Ishikawa (cell line): ENCODE data around the gene EGF.

ENCODE experiments used
- CEBPB ChIP-seq: IDR thresholded peaks from 2 replicates; pipeline ENCODE4 v1.6.1; 2012
- CREB1 ChIP-seq: IDR thresholded peaks from 2 replicates; pipeline ENCODE4 v1.6.1; 2012; ENCODE audit warnings: low read depth
- EGR1 ChIP-seq: IDR thresholded peaks from 2 replicates; pipeline ENCODE4 v1.6.1; 2012
- EP300 ChIP-seq: IDR thresholded peaks from 2 replicates; pipeline ENCODE4 v1.6.1; 2012; ENCODE audit warnings: borderline replicate concordance
- FOXM1 ChIP-seq: IDR thresholded peaks from 2 replicates; pipeline ENCODE4 v1.6.1; 2012; ENCODE audit warnings: low read depth, borderline replicate concordance
- NFIC ChIP-seq: IDR thresholded peaks from 2 replicates; pipeline ENCODE4 v1.6.1; 2012
- RAD21 ChIP-seq: IDR thresholded peaks from 2 replicates; pipeline ENCODE4 v1.6.1; 2012; ENCODE audit warnings: low read depth
- TAF1 ChIP-seq: IDR thresholded peaks from 2 replicates; pipeline ENCODE4 v1.6.1; 2012; ENCODE audit warnings: low read depth, mild to moderate bottlenecking
- TCF12 ChIP-seq: IDR thresholded peaks from 2 replicates; pipeline ENCODE4 v1.6.1; 2012; ENCODE audit warnings: low read depth
- TEAD4 ChIP-seq: IDR thresholded peaks from 2 replicates; pipeline ENCODE4 v1.6.1; 2012
- YY1 ChIP-seq: IDR thresholded peaks from 2 replicates; pipeline ENCODE4 v1.6.1; 2012; ENCODE audit warnings: low read depth
- ZBTB7A ChIP-seq: IDR thresholded peaks from 2 replicates; pipeline ENCODE4 v1.6.1; 2012; ENCODE audit warnings: low read depth
- TF ChIP-seq, protein P1 (sequence below): IDR thresholded peaks from 2 replicates; pipeline ENCODE4 v1.6.1; 2012
- TF ChIP-seq, protein P2 (sequence below): IDR thresholded peaks from 2 replicates; pipeline ENCODE4 v1.6.1; 2012; ENCODE audit warnings: low read depth, mild to moderate bottlenecking
- TF ChIP-seq, protein P3 (sequence below): IDR thresholded peaks from 2 replicates; pipeline ENCODE4 v1.6.1; 2012

Gene EGF

DNA sequence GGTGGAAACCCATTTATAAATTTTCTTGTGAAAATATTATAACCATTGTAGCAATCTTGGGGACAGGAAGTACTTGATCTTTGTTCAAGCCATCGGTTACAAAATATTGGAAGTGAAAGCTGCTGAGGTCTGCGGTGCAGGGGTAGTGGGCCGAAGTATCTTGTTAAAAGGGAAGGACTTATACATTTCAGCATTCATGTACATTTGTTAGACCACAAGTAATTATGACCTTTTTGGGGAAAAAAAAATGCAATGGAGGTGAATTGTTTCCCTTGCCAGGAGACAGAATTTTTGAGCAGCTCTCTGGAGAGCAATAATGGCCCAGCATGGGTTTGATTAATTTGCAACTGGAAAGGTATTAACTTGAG, 121.3 kb downstream of the EGF start:
- TF ChIP-seq NFIC = no peak

DNA sequence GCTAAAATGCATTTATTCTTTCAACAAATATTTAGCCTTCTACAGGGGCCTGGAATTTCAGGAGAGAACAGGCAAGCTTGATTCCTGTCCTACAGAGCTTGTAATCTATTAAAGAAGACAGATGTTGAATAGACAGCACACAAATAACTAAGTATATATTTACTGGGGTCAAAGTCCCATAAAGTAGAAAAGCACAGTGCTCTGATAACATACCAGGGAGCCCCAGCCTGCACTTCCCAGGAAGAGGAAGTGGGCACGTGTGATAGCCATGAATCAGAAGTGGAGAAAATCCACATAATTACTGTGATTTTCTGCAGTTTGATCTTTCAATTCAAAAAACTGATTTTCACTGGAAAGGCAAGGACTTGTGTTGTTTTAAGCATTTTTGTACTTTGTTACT, 129.1 kb downstream of the EGF start:
- TF ChIP-seq, protein P1, sequence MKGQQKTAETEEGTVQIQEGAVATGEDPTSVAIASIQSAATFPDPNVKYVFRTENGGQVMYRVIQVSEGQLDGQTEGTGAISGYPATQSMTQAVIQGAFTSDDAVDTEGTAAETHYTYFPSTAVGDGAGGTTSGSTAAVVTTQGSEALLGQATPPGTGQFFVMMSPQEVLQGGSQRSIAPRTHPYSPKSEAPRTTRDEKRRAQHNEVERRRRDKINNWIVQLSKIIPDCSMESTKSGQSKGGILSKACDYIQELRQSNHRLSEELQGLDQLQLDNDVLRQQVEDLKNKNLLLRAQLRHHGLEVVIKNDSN = no peak
- no peak for TF ChIP-seq EP300
- no peak for TF ChIP-seq NFIC

DNA sequence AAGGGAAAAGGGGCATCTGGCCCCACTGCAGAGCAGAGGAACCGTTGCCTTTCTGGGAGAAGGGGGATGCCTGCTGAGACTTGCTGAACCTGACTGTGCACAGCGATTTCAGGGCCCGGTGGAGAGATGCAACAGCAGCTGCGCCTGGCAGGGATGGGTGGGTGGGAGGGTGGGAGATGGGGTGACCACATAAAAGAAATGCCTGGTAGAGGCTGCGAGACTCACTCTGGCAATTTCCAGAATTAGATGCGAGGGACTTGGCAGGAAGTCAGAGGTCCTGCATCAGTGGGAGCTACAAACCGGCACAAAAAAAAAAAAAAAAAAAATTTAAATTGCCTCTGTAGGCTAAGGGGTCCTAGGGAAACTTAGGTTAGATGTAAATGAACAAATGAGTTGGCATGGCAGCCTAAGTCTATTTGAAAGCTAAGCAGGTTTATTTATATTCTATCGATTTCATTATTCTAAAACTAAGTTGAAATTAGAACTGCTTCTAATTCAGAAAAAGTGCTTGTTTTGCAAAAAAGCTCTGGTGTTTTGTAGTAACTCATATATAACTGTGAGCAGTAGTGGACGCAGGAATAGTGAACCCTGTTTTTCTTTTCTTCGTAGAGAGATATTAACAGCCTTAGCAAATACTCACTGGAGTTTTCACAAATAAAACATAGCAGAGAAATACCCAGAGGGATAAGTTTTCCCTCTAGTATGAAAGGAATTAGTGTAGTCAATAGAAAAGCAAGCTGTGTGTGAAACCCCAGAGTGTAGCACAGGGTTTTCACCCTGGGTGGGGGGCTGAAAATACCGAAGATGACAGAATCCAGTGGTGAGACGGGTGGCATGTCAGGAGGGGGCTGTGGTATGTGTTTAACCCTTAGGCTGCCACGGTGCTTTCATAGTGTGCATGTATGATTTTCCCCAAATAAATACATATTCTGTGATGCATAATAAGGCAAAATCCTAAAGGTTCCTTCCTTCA, 130.1 kb downstream of the EGF start:
- TF ChIP-seq EGR1 = no peak
- TF ChIP-seq EP300 = no peak
- no peak for TF ChIP-seq YY1
- TF ChIP-seq, protein P2, sequence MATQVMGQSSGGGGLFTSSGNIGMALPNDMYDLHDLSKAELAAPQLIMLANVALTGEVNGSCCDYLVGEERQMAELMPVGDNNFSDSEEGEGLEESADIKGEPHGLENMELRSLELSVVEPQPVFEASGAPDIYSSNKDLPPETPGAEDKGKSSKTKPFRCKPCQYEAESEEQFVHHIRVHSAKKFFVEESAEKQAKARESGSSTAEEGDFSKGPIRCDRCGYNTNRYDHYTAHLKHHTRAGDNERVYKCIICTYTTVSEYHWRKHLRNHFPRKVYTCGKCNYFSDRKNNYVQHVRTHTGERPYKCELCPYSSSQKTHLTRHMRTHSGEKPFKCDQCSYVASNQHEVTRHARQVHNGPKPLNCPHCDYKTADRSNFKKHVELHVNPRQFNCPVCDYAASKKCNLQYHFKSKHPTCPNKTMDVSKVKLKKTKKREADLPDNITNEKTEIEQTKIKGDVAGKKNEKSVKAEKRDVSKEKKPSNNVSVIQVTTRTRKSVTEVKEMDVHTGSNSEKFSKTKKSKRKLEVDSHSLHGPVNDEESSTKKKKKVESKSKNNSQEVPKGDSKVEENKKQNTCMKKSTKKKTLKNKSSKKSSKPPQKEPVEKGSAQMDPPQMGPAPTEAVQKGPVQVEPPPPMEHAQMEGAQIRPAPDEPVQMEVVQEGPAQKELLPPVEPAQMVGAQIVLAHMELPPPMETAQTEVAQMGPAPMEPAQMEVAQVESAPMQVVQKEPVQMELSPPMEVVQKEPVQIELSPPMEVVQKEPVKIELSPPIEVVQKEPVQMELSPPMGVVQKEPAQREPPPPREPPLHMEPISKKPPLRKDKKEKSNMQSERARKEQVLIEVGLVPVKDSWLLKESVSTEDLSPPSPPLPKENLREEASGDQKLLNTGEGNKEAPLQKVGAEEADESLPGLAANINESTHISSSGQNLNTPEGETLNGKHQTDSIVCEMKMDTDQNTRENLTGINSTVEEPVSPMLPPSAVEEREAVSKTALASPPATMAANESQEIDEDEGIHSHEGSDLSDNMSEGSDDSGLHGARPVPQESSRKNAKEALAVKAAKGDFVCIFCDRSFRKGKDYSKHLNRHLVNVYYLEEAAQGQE = no peak
- TF ChIP-seq, protein P3, sequence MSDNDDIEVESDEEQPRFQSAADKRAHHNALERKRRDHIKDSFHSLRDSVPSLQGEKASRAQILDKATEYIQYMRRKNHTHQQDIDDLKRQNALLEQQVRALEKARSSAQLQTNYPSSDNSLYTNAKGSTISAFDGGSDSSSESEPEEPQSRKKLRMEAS = no peak
- no peak for TF ChIP-seq RAD21
- TF ChIP-seq, protein P1 = no peak
- no peak for TF ChIP-seq FOXM1
- no peak for TF ChIP-seq ZBTB7A
- no peak for TF ChIP-seq CEBPB

DNA sequence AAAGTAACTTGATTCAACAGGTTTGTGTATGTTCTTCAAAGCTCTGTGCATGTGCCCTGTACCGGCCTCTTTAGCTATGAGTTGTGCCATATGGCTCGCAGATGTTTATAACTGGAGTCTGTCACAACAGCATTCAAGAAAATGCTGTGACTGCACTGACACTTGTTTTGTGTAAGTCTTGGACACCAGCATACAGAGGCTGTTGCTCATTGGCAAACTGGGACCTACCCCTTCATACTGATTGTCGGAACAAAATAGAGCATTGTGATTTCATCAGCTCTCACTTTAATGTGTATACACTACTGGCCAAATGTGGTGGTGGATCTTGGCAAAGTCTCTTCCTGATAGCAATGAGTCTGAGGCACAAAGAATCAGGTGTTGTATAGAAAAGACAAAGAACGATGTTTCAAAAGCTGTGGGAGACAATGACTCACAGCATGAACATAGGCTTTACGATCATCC, 133.9 kb downstream of the EGF start:
- TF ChIP-seq, protein P2 = no peak
- no peak for TF ChIP-seq TEAD4
- no peak for TF ChIP-seq RAD21
- no peak for TF ChIP-seq CREB1
- TF ChIP-seq NFIC = no peak
- no peak for TF ChIP-seq TAF1
- no peak for TF ChIP-seq ZBTB7A
- no peak for TF ChIP-seq TCF12
- TF ChIP-seq, protein P3 = no peak
- TF ChIP-seq YY1 = no peak
- no peak for TF ChIP-seq FOXM1
- TF ChIP-seq, protein P1 = no peak
- no peak for TF ChIP-seq EP300
- TF ChIP-seq CEBPB = no peak

DNA sequence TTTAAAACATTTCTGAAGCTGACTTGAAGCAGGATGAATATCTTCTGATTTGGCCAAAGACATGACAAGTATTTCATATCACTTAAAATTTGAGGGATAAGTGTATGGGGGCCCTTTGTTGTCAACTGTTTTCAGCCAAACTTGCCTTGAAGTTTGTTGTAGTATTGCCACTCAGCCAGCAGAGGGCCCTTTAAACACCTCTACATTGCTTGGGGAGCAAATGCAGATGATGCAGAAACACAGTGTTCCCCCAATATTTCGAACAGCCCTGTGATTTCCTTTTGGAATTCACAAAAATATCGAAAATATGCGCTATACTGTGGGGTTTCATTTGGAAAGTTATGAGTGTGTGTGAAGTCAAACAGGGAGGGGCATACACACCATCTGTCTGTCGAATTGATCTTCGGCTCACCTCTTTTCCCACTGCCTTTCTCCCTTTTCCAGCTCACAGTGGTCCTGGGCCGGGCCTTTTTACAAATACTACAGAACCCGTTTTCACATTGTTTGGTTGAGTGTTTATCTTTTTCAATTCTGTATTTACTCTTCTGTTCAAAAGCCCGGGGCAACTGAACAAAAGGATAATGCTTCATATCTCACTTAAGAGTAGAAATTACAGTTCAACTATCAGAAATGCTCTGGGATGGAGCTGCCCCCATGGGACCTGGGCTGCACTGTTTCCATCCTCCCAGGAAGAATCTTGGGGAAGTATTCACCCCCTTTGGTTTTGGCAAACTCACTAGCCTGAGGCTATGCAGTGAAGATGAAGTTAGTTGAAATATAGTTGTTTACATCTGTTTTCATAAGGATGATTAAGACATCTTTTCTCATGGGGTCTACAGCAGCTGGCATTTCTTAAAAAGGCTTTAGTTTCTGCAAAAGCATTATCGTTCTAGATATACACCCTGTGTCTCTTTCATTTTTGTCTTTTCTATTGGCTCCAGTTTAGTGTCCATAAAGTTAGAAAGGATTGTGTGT, 137.6 kb downstream of the EGF start:
- TF ChIP-seq RAD21 = peak; percentile 78
- no peak for TF ChIP-seq TEAD4
